ENCODE measurements around the gene SERINC3. TPM values are rescaled to one million over a fixed set of nuclear protein-coding genes. Genes with fewer than 3 reads are reported as not detected.

SERINC3 gene
- 100 to 1,000 TPM in 2 of 3 donors, 10 to 100 TPM in 1; 91.1 to 254 (median 100) TPM for total RNA-seq

DNA sequence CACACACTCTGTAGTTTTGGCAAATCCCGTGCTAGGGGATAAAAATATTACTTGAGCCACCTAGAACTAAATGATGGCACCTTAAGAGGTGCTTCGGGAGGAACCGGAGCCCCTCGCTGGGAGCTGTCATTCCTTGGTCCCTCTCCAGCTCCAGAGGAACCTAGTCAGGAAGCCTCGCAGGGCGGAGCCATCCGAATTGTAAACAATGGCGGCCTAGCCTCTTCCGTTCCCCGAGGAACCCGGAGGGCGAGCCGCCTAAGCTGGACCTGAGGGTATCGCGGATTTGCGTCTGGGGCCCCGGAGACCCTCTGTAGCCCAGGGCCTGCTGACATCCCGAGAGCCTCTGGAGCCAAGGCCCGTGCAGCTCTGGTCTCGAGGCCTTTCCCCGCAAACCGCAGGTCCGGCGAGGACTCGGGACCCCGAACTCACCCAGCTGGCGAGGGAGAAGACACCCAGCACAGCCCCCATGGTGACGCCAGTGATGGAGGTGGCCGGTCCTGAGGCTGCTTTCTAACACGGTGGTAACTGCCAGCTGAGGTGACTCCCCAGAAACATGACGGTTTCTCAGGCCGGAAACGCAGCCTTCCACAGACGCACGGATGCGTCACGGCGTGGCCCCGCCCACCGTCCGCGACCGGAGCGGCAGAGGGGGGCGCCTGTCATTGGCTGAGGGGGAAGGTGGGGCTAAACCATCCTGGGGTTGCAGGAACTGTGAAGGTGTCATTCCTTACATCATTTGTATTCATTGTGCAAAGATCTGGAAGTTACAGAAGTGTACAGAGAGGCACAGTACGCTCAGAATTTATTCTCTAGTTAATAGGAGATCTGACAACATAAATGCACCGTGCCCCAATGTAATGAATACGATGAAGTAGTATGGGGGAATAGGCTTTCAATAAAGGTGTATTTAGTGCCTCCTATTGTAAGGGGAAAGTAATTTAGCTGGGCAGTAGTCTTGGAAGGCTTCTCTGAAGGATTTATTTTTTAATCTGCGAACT, at the start of gene SERINC3:
SERINC3 (minus strand) TSS at position 587 of the 998 bp plus-strand sequence; CDS start at position 468, 119 bp downstream.
- intact Hi-C loops (cut with DNase I; ENCODE audit: low total_unique reads): no loop called here
- Histone ChIP-seq H3K36me3 (no peaks in the 10 kb centered on the region), H3K4me3 (peak within 1 kb of the TSS; percentile 95 to 98 (median 95)), H3K27ac (peak within 1 kb of the TSS; percentile 99 to 100), H3K27me3 (no peaks in the 10 kb centered on the region), H3K4me1 (peaks cover 0 to 3% of the 10 kb centered on the region in 2 donors), H3K9me3 (no peaks in the 10 kb centered on the region)
- peak; percentile 96 to 97 for DNase-seq (ENCODE audit: low spot score in 2 of 2)
- TF ChIP-seq POLR2AphosphoS5 (IDR thresholded peaks at IDR 0.05) (peak; percentile 85 to 97 (median 86)), POLR2A (IDR thresholded peaks at IDR 0.05) (peak; percentile 70)
- TF ChIP-seq, protein P1, sequence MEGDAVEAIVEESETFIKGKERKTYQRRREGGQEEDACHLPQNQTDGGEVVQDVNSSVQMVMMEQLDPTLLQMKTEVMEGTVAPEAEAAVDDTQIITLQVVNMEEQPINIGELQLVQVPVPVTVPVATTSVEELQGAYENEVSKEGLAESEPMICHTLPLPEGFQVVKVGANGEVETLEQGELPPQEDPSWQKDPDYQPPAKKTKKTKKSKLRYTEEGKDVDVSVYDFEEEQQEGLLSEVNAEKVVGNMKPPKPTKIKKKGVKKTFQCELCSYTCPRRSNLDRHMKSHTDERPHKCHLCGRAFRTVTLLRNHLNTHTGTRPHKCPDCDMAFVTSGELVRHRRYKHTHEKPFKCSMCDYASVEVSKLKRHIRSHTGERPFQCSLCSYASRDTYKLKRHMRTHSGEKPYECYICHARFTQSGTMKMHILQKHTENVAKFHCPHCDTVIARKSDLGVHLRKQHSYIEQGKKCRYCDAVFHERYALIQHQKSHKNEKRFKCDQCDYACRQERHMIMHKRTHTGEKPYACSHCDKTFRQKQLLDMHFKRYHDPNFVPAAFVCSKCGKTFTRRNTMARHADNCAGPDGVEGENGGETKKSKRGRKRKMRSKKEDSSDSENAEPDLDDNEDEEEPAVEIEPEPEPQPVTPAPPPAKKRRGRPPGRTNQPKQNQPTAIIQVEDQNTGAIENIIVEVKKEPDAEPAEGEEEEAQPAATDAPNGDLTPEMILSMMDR (IDR thresholded peaks at IDR 0.05): no peak

DNA sequence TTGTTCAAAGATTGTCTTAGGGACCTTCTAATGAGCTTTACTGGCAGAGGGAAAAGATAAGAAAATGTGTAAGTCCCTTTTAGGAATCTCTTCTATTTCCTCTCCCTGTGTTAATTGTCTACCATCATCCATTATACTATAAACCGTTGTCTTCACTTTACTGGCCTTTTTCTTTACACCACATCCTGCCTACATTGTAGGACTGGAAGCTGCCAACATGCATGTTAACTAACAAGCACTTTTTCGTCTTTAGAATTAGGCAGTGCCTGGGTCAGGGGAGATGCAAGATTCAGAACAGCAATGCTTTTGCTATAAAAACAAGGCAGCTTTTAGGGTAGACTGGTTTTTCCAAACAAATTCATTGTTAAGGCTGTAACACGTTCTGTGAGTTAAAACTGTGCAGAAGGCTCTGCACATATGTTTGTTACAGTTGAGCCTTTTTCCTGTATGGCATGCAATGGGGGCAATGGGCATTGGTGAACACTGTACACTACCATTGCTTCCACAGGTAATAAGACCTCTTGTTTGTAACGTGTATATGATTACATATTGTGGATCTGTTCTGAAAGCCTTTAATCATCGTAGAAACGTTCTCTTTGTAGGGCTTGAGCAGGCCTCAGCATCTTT, 49.6 kb upstream of the SERINC3 start:
- H3K27ac ChIP-seq: peak overlapping the region; percentile 75 to 85
- TF ChIP-seq POLR2A (IDR thresholded peaks at IDR 0.05) (no peak), POLR2AphosphoS5 (IDR thresholded peaks at IDR 0.05) (no peak)
- TF ChIP-seq, protein P1 (IDR thresholded peaks at IDR 0.05): no peak
- peaks cover 6 to 17% of the 10 kb centered on the region in 2 donors for H3K4me1 ChIP-seq
- DNase-seq (ENCODE audit: low spot score in 2 of 2): no peak
- intact Hi-C loops (cut with DNase I; ENCODE audit: low total_unique reads): no loop called here
- no peaks in the 10 kb centered on the region for H3K9me3 ChIP-seq
- no peak overlapping the region for H3K4me3 ChIP-seq
- no peaks in the 10 kb centered on the region for H3K27me3 ChIP-seq
- H3K36me3 ChIP-seq: no peaks in the 10 kb centered on the region

- no peak for DNase-seq (ENCODE audit: low spot score in 2 of 2)
- intact Hi-C loops (cut with DNase I; ENCODE audit: low total_unique reads): no loop called here
- TF ChIP-seq, protein P1 (IDR thresholded peaks at IDR 0.05): no peak
- TF ChIP-seq POLR2AphosphoS5 (IDR thresholded peaks at IDR 0.05) (no peak), POLR2A (IDR thresholded peaks at IDR 0.05) (no peak)
- H3K4me3 ChIP-seq: no peak overlapping the region
- H3K9me3 ChIP-seq: no peaks in the 10 kb centered on the region
- H3K4me1 ChIP-seq: peaks cover 6 to 17% of the 10 kb centered on the region in 2 donors
- H3K27ac ChIP-seq: no peak overlapping the region
- H3K36me3 ChIP-seq: no peaks in the 10 kb centered on the region
- no peaks in the 10 kb centered on the region for H3K27me3 ChIP-seq
Observed at GRCh38 chr20:44570367-44570766, 48.5 kb upstream of the SERINC3 start.

GRCh38 chr20:44566811-44567210, 44.9 kb upstream of the SERINC3 start:
- no peak for DNase-seq (ENCODE audit: low spot score in 2 of 2)
- Histone ChIP-seq H3K4me1 (no peaks in the 10 kb centered on the region), H3K27ac (no peak overlapping the region), H3K9me3 (no peaks in the 10 kb centered on the region), H3K36me3 (no peaks in the 10 kb centered on the region), H3K27me3 (no peaks in the 10 kb centered on the region), H3K4me3 (no peak overlapping the region)
- intact Hi-C loops (cut with DNase I; ENCODE audit: low total_unique reads): no loop called here
- TF ChIP-seq POLR2AphosphoS5 (IDR thresholded peaks at IDR 0.05) (no peak), POLR2A (IDR thresholded peaks at IDR 0.05) (no peak)
- TF ChIP-seq, protein P1 (IDR thresholded peaks at IDR 0.05): no peak

Measured in breast epithelium (tissue), 4 donors.